Liver (tissue), 9 donors: Measurements from ENCODE around the gene DICER1. TPM values are rescaled to one million over a fixed set of nuclear protein-coding genes. Genes with fewer than 3 reads are reported as not detected.

ENCODE experiments used
- DNase-seq: peaks from one replicate; pipeline ENCODE4 v3.0.0-alpha.2; 2017; ENCODE audit warnings: low spot score
- H3K27ac ChIP-seq, 2 donors: one replicate each; pipeline ENCODE4 v1.7.0; 2013; ENCODE audit warnings: inconsistent platforms in 2 of 2, low read length in 2 of 2, control low read depth in 1 of 2, low read depth in 1 of 2, mild to moderate bottlenecking in 1 of 2
- H3K27me3 ChIP-seq, 4 donors: one replicate each; pipeline versions ENCODE4 v1.6.1 to v1.7.0; 2013; ENCODE audit warnings: low read length in 3 of 4, inconsistent platforms in 1 of 4, mild to moderate bottlenecking in 1 of 4, moderate library complexity in 1 of 4; ENCODE audit not compliant: control insufficient read depth in 4 of 4, insufficient read depth in 4 of 4
- H3K36me3 ChIP-seq, 4 donors: one replicate each; pipeline versions ENCODE4 v1.6.1 to v1.7.0; 2013; ENCODE audit warnings: low read length in 3 of 4, mild to moderate bottlenecking in 3 of 4, low read depth in 1 of 4, moderate library complexity in 1 of 4; ENCODE audit not compliant: control insufficient read depth in 4 of 4, insufficient read depth in 3 of 4
- H3K4me1 ChIP-seq, 4 donors: one replicate each; pipeline versions ENCODE4 v1.6.1 to v1.7.0; 2013; ENCODE audit warnings: low read length in 3 of 4, mild to moderate bottlenecking in 3 of 4, moderate library complexity in 1 of 4; ENCODE audit not compliant: control insufficient read depth in 4 of 4, insufficient read depth in 4 of 4
- H3K4me3 ChIP-seq, 3 donors: one replicate each; pipeline versions ENCODE4 v1.6.1 to v1.7.0; 2013; ENCODE audit warnings: low read length in 3 of 3, control low read depth in 1 of 3, low read depth in 1 of 3, mild to moderate bottlenecking in 1 of 3
- H3K9ac ChIP-seq, 2 donors: one replicate each; pipeline ENCODE4 v1.7.0; 2013; ENCODE audit warnings: low read length in 2 of 2, mild to moderate bottlenecking in 2 of 2, moderate library complexity in 2 of 2, control low read depth in 1 of 2, low read depth in 1 of 2
- H3K9me3 ChIP-seq, 4 donors: one replicate each; pipeline versions ENCODE4 v1.6.1 to v1.7.0; 2013; ENCODE audit warnings: low read length in 3 of 4; ENCODE audit not compliant: control insufficient read depth in 4 of 4
- ATF3 ChIP-seq: IDR thresholded peaks from 2 replicates; pipeline ENCODE4 v1.6.1; 2016; ENCODE audit warnings: antibody characterized with exemption
- CTCF ChIP-seq: fragments of 150-350 bp; IDR thresholded peaks from 2 replicates; pipeline ENCODE4 v1.5.1; 2017; ENCODE audit warnings: improper control_type of control experiment, low read depth, low read length; ENCODE audit not compliant: missing input control
- EGR1 ChIP-seq, 2 donors: IDR thresholded peaks; 2 replicates each; pipeline ENCODE4 v1.6.1; 2016 to 2018; ENCODE audit warnings: antibody characterized with exemption in 2 of 2, low read depth in 2 of 2
- FOXA1 ChIP-seq: IDR thresholded peaks from 2 replicates; pipeline ENCODE4 v1.6.1; 2016; ENCODE audit warnings: antibody characterized with exemption
- FOXA2 ChIP-seq: IDR thresholded peaks from 2 replicates; pipeline ENCODE4 v1.6.1; 2016; ENCODE audit warnings: antibody characterized with exemption
- GABPA ChIP-seq, 2 donors: IDR thresholded peaks in 1 of 2; conservative IDR thresholded peaks in 1 of 2; 2 replicates each; pipeline ENCODE4 v1.6.1; 2016; ENCODE audit warnings: antibody characterized with exemption in 2 of 2, mild to moderate bottlenecking in 1 of 2, moderate library complexity in 1 of 2
- HNF4A ChIP-seq, 2 donors: conservative IDR thresholded peaks; 2 replicates each; pipeline ENCODE4 v1.6.1; 2016; ENCODE audit warnings: antibody characterized with exemption in 2 of 2, mild to moderate bottlenecking in 2 of 2
- HNF4G ChIP-seq: IDR thresholded peaks from 2 replicates; pipeline ENCODE4 v1.6.1; 2016; ENCODE audit warnings: antibody characterized with exemption
- JUND ChIP-seq, 2 donors: IDR thresholded peaks; 2 replicates each; pipeline ENCODE4 v1.6.1; 2016; ENCODE audit warnings: antibody characterized with exemption in 2 of 2
- NR2F2 ChIP-seq: IDR thresholded peaks from 2 replicates; pipeline ENCODE4 v1.6.1; 2016; ENCODE audit warnings: antibody characterized with exemption
- RAD21 ChIP-seq, 2 donors: IDR thresholded peaks; 2 replicates each; pipeline ENCODE4 v1.6.1; 2016; ENCODE audit warnings: antibody characterized with exemption in 2 of 2, mild to moderate bottlenecking in 2 of 2
- REST ChIP-seq: IDR thresholded peaks from 2 replicates; pipeline ENCODE4 v1.6.1; 2016; ENCODE audit warnings: antibody characterized with exemption, mild to moderate bottlenecking
- RXRA ChIP-seq, 2 donors: IDR thresholded peaks; 2 replicates each; pipeline ENCODE4 v1.6.1; 2017 to 2018; ENCODE audit warnings: antibody characterized with exemption in 2 of 2, mild to moderate bottlenecking in 1 of 2
- SP1 ChIP-seq: IDR thresholded peaks from 2 replicates; pipeline ENCODE4 v1.6.1; 2018; ENCODE audit warnings: antibody characterized with exemption, mild to moderate bottlenecking
- TAF1 ChIP-seq: conservative IDR thresholded peaks from 2 replicates; pipeline ENCODE4 v1.6.1; 2016; ENCODE audit warnings: antibody characterized with exemption, mild to moderate bottlenecking
- YY1 ChIP-seq: IDR thresholded peaks from 2 replicates; pipeline ENCODE4 v1.6.1; 2016; ENCODE audit warnings: antibody characterized with exemption, mild to moderate bottlenecking
- WGBS: extraction: QIAGEN DNeasy Blood & Tissue Kit; methylation state at CpG from one replicate; pipeline ENCODE4 v1.1.7; 2013; 5-methylcytosine and 5-hydroxymethylcytosine counted together
- polyA plus RNA-seq, 2 donors: library from polyadenylated mRNA; stranded (reverse) in 1 of 2; unstranded in 1 of 2; fragments of 200-250 nt in 1 of 2; fragments of >200 nt in 1 of 2; fragmentation: Nextera tagmentation in 1 of 2; extraction: Ambion mirVana in 1 of 2; gene quantifications; one replicate each; pipeline versions ENCODE4 v1.2.1 to v1.2.3, GENCODE V29; 2013 to 2015
- total RNA-seq, 2 donors: library from RNA; depleted of rRNA; stranded (reverse); fragments of >200 nt; gene quantifications; one replicate each; pipeline ENCODE4 v1.2.3, GENCODE V29; 2014
- TF ChIP-seq, protein P1 (sequence below): IDR thresholded peaks from 2 replicates; pipeline ENCODE4 v1.6.1; 2016; ENCODE audit warnings: antibody characterized with exemption
- TF ChIP-seq, protein P2 (sequence below): IDR thresholded peaks from 2 replicates; pipeline ENCODE4 v1.6.1; 2016; ENCODE audit warnings: antibody characterized with exemption
- donor health status: healthy.
- donor health status: healthy.
- donor health status: healthy.
- donor health status: healthy.
- donor health status: healthy.

DICER1 gene
- total and polyA plus RNA-seq, 4 donors: 7.5 to 43.6 (median 20.3) TPM

GRCh38 chr14:95190857-95191256 lies 33.5 kb upstream of the DICER1 start:
- 94% methylated on average over 7 of the region's 7 CpGs for WGBS

More at GRCh38 chr14:95190857-95191256, 33.5 kb upstream of the DICER1 start:
- no peak for TF ChIP-seq REST
- no peak for TF ChIP-seq FOXA1
- TF ChIP-seq SP1: no peak
- TF ChIP-seq, protein P1, sequence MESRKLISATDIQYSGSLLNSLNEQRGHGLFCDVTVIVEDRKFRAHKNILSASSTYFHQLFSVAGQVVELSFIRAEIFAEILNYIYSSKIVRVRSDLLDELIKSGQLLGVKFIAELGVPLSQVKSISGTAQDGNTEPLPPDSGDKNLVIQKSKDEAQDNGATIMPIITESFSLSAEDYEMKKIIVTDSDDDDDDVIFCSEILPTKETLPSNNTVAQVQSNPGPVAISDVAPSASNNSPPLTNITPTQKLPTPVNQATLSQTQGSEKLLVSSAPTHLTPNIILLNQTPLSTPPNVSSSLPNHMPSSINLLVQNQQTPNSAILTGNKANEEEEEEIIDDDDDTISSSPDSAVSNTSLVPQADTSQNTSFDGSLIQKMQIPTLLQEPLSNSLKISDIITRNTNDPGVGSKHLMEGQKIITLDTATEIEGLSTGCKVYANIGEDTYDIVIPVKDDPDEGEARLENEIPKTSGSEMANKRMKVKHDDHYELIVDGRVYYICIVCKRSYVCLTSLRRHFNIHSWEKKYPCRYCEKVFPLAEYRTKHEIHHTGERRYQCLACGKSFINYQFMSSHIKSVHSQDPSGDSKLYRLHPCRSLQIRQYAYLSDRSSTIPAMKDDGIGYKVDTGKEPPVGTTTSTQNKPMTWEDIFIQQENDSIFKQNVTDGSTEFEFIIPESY: no peak
- no peak for TF ChIP-seq ATF3
- no peak for TF ChIP-seq FOXA2
- no peak for TF ChIP-seq CTCF
- no peak for TF ChIP-seq RAD21 (IDR thresholded peaks at IDR 0.05)
- TF ChIP-seq EGR1 (IDR thresholded peaks at IDR 0.05; ENCODE audit: low read depth in 2 of 2): no peak
- no peak for TF ChIP-seq YY1
- TF ChIP-seq HNF4G: no peak
- TF ChIP-seq NR2F2: no peak
- TF ChIP-seq, protein P2, sequence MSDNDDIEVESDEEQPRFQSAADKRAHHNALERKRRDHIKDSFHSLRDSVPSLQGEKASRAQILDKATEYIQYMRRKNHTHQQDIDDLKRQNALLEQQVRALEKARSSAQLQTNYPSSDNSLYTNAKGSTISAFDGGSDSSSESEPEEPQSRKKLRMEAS: no peak
- no peak for TF ChIP-seq GABPA (IDR thresholded peaks at IDR 0.05 in 1 of 2, conservative IDR thresholded peaks at IDR 0.05 in 1 of 2)
- TF ChIP-seq TAF1: no peak
- no peak for TF ChIP-seq JUND (IDR thresholded peaks at IDR 0.05)
- TF ChIP-seq RXRA (IDR thresholded peaks at IDR 0.05): no peak
- TF ChIP-seq HNF4A (conservative IDR thresholded peaks at IDR 0.05): no peak
- H3K4me1 ChIP-seq: peaks cover 0 to under 1% (median under 1%) of the 10 kb centered on the region in 4 donors
- no peak overlapping the region for H3K4me3 ChIP-seq
- peaks cover 0 to 13% (median 3%) of the 10 kb centered on the region in 4 donors for H3K36me3 ChIP-seq
- no peak overlapping the region for H3K27ac ChIP-seq
- H3K9ac ChIP-seq: no peak overlapping the region
- no peaks in the 10 kb centered on the region for H3K27me3 ChIP-seq
- H3K9me3 ChIP-seq: no peaks in the 10 kb centered on the region
- DNase-seq: no peak
